ENCODE data around the gene HOXB2.

DNA sequence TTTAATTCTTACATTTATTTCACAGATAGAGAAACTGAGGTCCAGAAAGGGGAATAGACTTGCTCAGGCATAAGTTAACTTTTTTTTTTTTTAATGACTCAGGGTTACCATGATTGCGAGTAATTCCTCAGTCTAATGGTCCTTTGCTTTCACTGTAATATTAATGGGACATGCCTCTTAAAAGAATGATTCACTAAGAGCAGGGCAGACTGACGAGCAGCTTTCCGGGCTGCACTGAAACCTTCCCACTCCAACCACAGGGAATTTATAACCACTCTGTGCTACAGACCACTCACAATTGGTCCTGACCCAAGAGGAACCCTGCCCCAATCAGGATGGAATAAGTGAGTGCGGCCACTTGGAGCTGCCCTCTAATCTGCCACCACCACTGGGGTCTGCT lies 5.7 kb downstream of the HOXB2 start:
- TF ChIP-seq, protein P1, sequence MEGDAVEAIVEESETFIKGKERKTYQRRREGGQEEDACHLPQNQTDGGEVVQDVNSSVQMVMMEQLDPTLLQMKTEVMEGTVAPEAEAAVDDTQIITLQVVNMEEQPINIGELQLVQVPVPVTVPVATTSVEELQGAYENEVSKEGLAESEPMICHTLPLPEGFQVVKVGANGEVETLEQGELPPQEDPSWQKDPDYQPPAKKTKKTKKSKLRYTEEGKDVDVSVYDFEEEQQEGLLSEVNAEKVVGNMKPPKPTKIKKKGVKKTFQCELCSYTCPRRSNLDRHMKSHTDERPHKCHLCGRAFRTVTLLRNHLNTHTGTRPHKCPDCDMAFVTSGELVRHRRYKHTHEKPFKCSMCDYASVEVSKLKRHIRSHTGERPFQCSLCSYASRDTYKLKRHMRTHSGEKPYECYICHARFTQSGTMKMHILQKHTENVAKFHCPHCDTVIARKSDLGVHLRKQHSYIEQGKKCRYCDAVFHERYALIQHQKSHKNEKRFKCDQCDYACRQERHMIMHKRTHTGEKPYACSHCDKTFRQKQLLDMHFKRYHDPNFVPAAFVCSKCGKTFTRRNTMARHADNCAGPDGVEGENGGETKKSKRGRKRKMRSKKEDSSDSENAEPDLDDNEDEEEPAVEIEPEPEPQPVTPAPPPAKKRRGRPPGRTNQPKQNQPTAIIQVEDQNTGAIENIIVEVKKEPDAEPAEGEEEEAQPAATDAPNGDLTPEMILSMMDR (IDR thresholded peaks at IDR 0.05), result no peak
- no peak for TF ChIP-seq POLR2A (IDR thresholded peaks at IDR 0.05)
- no peak for TF ChIP-seq POLR2AphosphoS5 (IDR thresholded peaks at IDR 0.05)
